ENCODE measurements around the gene ARHGAP1.

Gene ARHGAP1

GRCh38 chr11:46695345-46696211 lies 4.8 kb downstream of the ARHGAP1 start:
- no peak for FAIRE-seq
- no peak for DNase-seq (ENCODE audit: insufficient read length, low spot score)

- no peak for DNase-seq (ENCODE audit: insufficient read length, low spot score)
- no peak for FAIRE-seq
These were observed 5.8 kb downstream of the ARHGAP1 start for GRCh38 chr11:46694607-46695006.

- FAIRE-seq, result no peak
- no peak for DNase-seq (ENCODE audit: insufficient read length, low spot score)
These were observed 6.3 kb downstream of the ARHGAP1 start for GRCh38 chr11:46694072-46694471.

GRCh38 chr11:46693597-46694012 lies 6.8 kb downstream of the ARHGAP1 start:
- DNase-seq (ENCODE audit: insufficient read length, low spot score) (no peak), FAIRE-seq (no peak)

- FAIRE-seq, result no peak
- DNase-seq (ENCODE audit: insufficient read length, low spot score), result no peak
These were observed 8.0 kb downstream of the ARHGAP1 start for GRCh38 chr11:46692450-46692849.

GRCh38 chr11:46690702-46691101 lies 9.7 kb downstream of the ARHGAP1 start:
- DNase-seq (ENCODE audit: insufficient read length, low spot score) (no peak), FAIRE-seq (no peak)

DNA sequence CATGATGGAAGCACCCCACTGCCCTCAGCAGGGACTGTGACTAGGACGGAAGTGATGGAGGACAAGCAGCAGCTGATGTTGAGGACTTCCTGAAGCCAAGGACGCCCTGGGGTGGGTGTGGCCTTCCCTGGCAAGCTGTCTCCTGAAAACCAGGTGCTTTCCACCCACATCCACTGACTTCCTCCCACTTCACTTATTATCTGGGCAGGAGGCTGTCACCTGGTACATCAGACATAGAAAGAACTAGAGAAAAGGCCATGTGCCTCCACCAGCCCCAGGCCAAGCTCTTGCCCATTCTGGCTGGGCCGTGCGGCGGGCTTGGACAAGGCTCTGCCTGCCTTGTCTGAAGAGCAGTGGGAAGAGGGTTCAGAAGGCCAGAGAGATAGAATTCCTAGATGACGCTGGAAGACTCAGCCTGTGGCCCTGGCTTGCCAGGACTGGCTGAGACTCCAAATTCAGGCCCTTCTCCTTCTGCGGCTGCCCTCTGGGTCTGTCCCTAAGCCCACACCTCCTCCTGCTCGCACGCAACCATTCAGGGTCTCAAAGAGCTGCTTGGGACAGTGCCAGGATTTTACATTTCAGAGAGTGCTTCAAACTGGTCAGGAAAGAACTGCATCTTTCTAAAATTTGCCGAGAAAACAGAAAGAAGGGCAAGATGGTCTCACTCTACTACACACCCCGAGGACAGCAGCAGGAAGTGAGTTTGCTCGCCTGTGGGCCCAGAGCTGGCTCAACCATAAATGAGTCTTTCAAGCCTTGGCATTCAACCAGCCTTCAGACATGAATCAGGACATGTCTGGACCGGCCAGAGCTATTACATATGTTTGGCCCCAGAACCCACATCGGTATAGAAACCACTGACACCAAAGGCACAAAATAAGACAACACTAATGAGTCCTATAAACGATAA lies 13.3 kb downstream of the ARHGAP1 start:
- no peak for FAIRE-seq
- DNase-seq (ENCODE audit: insufficient read length, low spot score), result no peak

- FAIRE-seq (no peak), DNase-seq (ENCODE audit: insufficient read length, low spot score) (no peak)
These were observed 16.1 kb downstream of the ARHGAP1 start for GRCh38 chr11:46684367-46684766.

GRCh38 chr11:46682773-46683752 lies 17.4 kb downstream of the ARHGAP1 start:
- FAIRE-seq, result no peak
- no peak for DNase-seq (ENCODE audit: insufficient read length, low spot score)

DNA sequence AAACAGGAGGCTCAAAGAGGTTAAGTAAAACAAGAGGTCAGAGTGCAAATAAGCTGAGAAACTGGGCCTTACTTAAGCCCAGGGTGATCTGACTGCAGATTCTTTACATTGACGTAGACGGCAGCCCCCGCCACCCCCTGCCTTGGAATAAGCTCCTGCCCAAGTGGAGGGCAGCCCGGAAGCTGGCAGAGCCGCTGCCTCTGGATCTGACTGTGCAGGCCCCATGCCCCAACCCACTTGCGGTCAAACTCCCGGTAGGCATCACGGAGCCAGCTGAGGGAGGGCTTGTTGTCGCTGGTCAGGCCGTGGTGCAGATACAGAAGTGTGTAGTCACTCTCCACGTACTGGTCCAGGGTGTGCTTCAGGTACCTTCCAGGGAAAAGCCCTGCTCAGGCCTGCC lies 18.6 kb downstream of the ARHGAP1 start:
- FAIRE-seq (no peak), DNase-seq (ENCODE audit: insufficient read length, low spot score) (no peak)

DNA sequence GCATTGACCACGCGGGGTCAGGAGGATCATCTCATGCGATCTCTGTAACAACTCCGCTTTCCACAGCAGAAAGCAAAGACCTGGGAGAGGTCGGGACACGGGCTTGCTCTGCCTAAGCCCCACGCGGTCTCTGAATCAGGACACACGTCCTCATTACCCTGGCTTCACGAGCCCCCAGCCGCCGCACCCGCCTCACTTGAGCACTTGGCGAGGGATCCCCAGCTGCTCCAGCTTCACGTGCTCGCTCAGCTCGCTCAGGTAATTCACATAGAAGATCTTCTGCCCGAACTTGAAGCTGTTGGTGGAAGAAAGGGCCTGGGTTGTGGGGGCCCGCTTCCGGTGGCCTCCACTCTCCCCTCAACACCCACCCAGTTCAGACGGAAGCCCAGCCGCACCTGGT lies 19.6 kb downstream of the ARHGAP1 start:
- no peak for FAIRE-seq
- DNase-seq (ENCODE audit: insufficient read length, low spot score), result no peak

DNA sequence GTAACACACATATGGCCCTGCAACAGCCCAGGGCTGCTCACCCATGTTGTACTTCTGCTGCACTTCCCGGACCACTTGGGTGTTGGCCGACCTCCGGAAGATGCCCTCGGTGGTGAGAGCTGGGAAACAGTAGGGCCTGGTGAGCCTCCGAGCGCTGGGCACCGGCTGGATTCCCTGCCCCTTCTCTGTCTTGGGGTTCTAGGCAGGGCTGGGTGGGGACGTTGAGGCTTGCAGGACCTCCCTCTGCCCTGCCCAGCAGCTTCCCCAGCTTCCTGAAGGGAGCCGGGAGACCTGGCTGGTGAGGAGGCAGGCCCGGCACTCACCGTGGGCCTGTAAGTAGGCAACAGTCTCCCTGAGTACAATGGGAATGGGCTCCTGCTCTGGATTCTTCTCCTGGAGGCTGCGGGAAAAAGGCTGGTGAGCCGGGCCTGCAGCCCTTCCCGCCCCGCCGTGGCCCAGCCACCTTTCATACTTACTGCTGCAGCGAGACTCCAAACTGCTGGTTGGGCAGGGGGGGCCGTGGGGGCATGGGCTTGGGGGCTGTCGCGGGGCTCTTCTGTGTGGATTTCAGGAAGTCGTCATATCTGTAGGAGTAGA lies 20.2 kb downstream of the ARHGAP1 start:
- no peak for FAIRE-seq

DNA sequence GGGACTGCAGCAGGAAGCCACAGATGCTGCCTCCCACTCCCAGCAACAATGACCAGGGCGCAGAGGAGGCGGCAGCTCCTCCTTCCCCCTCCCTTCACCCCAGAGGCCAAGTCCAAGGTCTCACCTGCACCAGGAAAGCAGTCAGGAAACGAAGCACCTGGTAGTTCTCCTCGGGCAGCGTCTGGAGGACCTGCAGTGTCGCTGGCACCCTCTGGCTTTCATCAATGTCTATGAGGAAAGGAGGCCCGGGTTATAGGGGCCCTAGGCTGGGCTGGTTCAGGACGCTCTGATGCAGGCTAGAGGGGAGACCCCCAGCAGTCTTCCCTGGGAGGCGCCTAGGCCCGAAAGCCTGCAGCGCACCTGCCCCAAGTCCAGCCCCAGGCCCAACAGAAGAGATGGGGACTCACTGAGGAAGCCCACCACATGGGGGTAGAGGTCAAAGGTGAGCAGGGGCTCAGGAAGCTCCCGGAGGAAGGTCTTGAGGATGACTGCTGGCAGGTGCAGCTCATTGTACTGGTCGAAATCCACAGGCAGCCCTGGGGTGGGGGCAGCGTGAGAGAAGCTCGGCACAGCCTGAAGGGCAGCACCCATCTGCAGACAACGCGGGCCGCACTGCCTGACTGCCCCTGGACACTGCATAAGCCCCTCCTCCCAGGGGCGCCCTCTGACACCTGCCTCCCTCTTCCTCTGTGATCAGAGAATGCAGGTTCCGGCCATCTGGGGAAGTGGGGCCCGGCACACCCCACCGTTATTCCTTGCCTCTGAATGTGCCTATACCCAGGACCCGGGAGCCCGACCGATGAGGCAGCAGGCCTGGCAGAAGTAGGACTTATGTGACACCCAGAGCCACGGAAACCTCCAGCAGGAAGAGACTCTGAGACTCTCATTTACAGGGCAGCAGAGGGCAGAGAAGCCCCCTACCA lies 20.9 kb downstream of the ARHGAP1 start:
- no peak for FAIRE-seq
- no peak for DNase-seq (ENCODE audit: insufficient read length, low spot score)

More for the DNA sequence above, 20.2 kb downstream of the ARHGAP1 start:
- DNase-seq (ENCODE audit: insufficient read length, low spot score), result no peak

DNA sequence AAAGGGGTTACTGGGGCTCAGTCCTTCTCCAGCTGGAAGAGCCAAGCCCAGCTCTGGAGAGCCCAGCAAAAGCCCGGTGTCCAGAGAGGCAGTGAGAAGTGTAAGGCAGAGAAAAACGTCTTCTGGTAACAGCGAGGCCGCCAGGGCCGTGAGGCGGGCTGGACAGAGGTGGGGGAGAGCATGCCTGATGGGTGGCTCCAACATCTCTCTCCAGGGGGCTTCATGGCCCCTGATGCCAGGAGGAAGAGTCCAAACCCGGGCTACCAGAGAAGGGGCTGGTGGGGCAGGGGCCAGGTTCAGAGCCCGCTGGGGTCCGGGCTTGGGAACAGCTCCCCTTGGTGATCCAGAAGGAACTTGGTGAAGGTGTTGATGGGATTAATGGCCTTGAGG lies 21.7 kb downstream of the ARHGAP1 start:
- DNase-seq (ENCODE audit: insufficient read length, low spot score) (no peak), FAIRE-seq (no peak)

DNA sequence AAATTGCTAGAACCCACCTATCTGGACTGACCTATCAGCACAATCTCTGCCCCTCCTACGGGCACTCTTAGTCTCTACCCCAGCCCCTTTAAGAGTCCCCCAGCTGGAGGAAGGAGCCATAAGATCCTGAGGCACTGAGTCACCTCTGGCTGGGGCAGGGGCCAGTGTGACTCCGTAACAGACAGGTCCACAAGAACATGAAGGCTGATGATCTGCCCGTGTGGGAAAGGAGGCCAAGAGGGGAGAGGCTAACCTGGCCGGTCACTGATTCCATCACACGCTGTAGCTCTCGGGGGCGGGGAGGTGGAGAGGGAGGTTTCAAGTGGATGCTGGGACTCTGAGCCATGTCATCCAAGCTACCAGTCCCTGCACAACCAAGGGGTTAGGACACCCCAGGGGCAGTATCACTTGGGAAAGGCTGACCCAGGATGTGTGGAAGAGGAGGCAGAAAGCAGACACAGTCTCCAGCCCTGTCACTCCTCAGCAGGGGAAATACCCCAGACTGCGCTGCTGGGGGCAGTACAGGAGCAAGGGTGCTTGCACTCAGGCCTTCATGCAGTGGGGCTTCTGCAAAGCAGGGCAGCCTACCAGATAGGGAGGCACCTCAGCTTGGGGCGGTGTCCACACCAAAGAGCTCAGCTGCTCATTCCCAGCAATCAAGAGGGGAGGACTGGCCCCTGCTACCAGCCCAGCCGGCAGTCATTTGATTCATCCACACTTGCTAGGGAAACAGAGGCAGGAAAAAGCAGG lies 22.3 kb downstream of the ARHGAP1 start:
- FAIRE-seq (no peak), DNase-seq (ENCODE audit: insufficient read length, low spot score) (no peak)

DNA sequence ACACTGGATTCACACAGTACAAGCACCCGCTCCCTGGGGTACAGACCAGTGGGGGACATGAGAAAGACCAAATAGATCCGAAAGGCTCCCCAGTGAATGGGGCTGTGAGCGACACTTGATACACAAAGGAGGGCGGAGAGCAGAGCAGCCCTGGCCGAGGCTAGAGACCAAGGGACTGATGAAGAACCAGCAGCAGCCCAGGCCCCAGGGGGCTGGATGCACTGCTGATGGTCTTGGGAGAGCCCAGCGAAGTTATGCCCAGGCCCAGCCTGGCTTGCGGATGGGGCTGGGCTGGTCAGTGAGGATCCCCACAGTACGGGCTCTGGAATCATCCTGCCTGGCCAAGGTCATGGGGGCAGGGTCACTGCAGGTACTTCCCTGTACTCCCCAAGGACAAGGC lies 23.2 kb downstream of the ARHGAP1 start:
- FAIRE-seq (no peak), DNase-seq (ENCODE audit: insufficient read length, low spot score) (no peak)

DNA sequence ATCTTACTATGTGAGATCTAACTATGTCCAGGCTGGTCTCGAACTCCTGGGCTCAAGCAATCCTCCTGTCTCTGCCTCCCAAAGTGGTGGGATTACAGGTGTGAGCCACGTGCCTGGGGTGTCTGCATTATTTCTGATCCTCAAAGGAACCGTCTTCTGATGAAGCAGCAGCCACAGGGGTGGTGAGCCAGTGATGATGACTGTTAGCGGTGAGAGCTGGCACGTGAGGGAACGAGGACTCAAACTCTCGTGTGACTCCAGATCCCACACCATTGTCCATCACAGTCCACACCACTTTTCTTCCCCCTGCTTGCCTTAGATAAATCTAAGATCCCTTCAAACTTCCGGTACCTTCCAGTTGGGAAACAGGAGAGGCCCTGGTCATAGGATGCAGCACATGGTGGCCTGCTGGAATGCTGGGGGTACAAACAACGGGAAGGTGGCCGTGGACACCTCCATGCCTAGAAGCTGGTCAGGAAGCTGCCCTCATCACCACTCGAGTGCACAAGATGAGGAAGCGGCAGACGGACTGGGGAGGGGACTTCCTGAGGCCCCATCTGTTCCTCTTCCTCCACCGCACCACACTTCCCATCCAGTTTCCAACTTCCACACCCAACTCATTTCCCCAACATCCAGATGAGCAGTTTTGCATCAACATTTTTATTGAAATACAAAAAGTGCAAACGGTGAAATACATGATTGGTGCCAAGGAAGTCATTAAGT lies 23.8 kb downstream of the ARHGAP1 start:
- DNase-seq (ENCODE audit: insufficient read length, low spot score) (no peak), FAIRE-seq (no peak)

GRCh38 chr11:46675949-46676348 lies 24.5 kb downstream of the ARHGAP1 start:
- FAIRE-seq (no peak), DNase-seq (ENCODE audit: insufficient read length, low spot score) (no peak)

Data from GM19239 (cell line).